A673 (cell line): ENCODE results near the gene HSFX2.

Experiments used
- CTCF ChIP-seq: fragments of 300-800, 200-600 bp; sonication (generic); conservative IDR thresholded peaks from 2 replicates; pipeline ENCODE4 v1.5.1; 2017; ENCODE audit warnings: low read depth, mild to moderate bottlenecking, antibody characterized with exemption, low read length, moderate library complexity, mixed read lengths
- EZH2 ChIP-seq: fragments of 200-600 bp; sonication (generic); IDR thresholded peaks from 2 replicates; pipeline ENCODE4 v1.6.1; 2017; ENCODE audit warnings: borderline replicate concordance, low read depth, mild to moderate bottlenecking, mixed read lengths, antibody characterized with exemption, low read length; ENCODE audit not compliant: poor library complexity, severe bottlenecking

GRCh38 chrX:149567621-149568417 is 27.3 kb downstream of the HSFX2 start:
- TF ChIP-seq CTCF (no peak), EZH2 (no peak)
